GM19238 (cell line): ENCODE results near the gene MYF6.
"Not testable (repeated sequence)": the region's sequence is repeated elsewhere in the genome, so short reads cannot be mapped to it uniquely, and the experiment has no call there.

Source experiments
- DNase-seq: peaks from one replicate; pipeline ENCODE4 v3.0.0; 2011; ENCODE audit warnings: low spot score; ENCODE audit not compliant: insufficient read length

Gene MYF6

DNA sequence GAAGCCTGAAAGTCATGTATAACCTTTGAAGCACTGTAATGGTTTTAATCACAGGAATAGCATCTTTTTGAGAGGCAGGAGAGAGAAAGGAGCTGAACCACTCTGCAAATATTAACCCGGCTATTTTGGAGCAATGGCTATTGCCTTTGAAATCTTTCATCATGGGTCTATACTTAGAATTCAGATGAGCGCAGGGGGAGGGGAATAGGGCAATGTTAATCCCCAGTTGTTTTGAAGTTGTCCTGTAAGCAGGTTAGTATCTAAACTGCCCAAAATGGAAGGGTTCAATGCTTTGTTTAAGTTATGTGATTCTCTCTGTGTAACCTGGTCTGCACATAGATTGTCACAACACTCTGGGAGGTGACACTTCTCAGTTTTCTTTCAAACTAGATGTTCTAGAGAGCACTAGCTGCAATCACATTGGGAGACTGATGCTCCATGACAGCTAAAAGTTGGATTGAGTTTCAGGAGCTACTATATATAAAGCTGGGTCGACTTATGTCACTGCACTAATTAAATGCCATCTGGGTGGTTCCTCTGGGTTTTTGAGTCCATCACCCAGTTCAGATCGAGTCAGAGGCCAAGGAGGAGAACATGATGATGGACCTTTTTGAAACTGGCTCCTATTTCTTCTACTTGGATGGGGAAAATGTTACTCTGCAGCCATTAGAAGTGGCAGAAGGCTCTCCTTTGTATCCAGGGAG is at the start of gene MYF6:
Gene MYF6 (plus strand): TSS at position 509 of the 704 bp plus-strand sequence. CDS start 86 bp downstream, at position 595.
- DNase-seq = no peak

DNA sequence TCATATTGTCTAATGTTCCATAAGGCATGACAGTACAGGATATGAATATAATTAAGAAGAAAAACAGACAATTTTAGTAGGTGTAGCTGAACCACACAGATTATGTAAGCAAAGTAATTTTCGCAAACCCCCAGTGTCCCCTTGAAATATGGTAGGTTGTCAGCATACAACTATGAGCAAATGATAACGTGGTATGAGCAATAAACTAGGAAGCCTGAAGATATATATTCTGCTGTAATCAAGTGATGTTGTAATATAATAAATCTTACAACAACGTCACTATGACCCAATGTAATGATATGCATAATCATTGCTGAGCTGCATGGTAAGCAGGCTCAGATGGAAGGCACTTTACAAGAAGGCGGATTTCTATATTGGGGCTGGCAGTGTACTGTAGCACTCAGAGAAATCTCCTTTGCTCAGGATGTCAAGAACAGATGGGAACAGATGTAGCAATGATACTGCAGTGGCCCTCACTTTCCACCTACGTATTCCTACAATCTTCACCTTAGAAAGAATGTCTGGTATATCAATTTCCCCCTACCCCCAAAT is 47.8 kb upstream of the MYF6 start:
- DNase-seq = no peak

DNA sequence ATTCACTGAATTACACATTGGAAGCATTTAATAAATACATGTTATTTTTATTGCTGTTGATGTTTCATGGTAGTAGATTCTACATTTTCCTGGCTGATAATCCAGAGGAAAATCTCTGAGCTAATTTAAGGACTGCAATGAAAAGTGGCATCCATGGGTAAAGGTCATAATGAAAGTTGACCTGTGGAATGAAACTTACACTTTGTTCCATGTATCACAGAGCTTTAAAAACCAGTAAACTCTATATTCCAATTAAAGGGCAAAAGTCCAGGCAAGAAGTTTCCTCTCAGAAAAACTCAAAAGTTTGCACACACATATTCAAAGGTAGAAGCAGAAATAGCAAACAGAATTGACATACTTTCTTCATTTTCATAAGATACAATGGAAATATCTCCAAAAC is 44.8 kb upstream of the MYF6 start:
- DNase-seq = no peak

DNA sequence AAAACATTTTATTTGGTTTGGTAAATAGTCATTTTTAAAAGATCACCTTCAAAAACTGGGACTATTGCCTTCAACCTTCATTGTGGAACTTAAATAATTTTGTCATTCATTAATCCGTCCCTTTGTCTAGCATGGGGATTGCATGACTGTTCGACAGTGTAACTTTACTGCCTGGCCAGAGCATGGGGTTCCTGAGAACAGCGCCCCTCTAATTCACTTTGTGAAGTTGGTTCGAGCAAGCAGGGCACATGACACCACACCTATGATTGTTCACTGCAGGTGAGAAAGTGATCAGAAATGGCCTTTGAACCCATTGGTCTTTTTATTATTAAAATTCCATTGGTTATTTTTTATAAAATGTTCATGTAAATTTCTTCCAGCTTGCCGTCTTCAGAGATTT is 37.2 kb upstream of the MYF6 start:
- DNase-seq = no peak

DNA sequence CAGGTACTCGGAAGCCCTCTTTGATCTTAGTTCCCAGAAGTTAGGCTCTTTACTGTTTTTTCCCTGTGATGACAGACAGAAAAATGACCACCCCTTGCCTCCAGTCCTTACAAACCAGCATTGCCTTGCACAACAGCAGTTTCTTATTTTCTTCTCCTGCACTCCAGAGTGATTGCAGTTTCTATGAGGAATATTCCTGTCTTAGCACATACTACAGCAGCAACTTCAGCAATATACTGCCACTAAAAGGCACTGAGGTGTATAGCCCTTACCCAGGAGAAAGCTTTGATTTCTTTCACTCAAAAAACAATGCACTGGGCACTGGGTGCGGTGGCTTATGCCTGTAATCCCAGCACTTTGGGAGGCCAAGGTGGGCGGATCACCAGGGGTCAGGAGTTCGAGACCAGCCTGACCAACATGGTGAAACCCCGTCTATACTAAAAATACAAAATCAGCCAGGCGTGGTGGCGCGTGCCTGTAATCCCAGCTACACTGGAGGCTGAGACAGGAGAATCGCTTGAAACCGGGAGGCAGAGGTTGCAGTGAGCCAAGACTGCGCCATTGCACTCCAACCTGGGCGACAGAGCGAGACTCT is 31.3 kb upstream of the MYF6 start:
- DNase-seq = not testable (repeated sequence)

DNA sequence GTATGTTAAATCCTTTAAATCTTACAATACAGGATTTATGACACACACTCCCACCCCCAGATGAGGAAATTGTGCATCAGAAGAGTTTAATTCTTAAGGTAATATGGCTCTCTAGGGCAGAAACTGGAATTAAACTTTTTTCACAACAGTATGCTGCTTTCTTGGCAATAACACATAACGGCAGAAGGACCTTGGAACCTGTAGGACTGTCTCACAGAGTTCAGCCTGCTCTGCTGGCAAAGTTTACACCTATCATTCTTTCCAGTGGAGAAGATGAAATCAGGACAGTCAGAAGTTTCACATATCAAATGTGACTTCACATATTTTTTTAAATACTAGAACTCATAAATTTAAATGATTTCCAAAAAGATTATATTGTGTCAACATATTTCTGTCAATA is 30.6 kb upstream of the MYF6 start:
- DNase-seq = no peak

DNA sequence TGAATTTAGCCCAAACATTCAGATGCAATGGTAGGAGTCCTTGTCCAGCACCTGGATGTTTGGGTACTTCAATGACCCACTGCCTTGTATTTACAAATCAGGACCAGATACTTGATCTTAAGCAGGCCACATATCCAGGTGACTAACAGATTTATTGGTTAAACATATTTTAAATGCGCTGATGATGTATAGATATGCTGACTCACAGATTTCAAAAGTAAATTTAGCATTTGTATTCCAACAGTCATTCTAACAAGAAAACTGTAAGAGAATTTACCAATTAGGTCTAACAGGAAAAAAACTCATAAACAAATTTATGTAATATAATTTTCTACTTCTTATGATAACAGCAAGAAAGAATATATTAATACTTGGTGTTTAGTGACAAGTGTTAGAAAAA is 29.4 kb upstream of the MYF6 start:
- DNase-seq = no peak

DNA sequence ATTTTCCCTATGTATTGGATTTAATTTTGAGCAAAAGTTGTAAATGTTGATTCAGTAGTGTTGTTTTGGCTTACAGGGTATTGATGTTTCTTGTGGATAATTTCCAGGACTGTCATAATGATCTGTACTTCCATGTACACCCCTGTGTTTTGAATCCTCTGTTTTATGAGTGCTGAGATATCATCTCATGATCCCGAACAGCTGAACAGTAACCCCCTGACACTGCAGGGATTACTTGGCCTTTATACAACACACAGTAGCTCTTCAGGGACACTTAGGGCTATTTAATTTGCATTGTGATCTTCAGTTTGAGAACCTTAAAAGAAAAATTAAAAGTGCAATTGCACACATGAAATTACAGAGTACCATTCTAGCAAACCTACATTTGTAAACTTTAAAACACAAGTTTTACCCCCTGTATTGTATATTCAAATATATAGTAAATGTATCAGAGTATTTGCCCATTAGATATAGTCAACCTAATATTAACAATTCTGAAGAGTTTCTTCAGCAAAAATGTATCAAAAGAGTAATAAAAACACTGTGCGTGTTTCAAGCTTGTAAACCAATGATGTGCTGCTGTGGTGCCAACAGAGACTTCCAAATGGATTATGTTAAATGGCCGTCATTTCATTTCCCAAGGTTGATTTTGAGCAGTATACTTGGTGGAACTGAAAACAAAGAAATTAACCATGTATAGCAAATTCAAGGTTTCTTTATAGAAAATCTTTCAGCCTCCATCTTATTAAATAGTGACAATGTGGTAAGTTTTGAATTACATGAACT is 27.9 kb upstream of the MYF6 start:
- no peak for DNase-seq

DNA sequence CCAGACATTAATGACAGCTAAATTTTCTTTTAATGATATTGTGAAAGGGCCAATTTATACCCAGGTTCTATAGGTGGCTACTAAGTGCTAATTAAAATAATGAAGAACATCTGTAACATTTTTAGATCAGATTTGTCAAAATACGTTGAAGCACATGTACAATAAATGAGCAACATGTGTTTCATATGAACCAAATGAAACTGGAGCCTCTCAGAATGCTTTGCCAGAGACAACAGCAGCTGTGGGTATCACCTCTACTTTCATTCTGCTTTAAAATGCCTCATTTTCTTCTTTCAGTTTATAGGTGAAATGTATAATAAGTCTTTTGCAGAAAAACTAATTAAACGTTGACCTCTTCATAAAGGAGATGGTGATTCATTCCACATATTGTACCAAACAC is 26.1 kb upstream of the MYF6 start:
- DNase-seq = no peak

DNA sequence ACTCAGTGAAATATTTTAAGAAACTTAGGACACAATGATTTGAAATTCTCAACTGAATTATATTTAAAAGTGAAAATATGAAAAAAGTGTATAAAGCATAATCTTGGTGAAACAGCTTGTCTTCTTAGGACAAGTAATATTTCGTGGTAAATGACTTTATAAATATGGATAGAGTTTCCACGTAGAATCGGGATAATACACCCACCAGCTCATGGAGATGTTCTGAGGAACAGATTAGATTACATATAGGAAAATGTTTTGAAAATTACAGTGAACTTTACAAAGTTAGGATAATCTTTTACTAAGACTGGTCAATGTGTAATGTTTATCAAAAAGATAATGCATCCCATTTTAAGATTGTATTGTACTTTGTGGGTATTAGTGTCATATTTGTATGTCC is 25.6 kb upstream of the MYF6 start:
- DNase-seq = no peak

DNA sequence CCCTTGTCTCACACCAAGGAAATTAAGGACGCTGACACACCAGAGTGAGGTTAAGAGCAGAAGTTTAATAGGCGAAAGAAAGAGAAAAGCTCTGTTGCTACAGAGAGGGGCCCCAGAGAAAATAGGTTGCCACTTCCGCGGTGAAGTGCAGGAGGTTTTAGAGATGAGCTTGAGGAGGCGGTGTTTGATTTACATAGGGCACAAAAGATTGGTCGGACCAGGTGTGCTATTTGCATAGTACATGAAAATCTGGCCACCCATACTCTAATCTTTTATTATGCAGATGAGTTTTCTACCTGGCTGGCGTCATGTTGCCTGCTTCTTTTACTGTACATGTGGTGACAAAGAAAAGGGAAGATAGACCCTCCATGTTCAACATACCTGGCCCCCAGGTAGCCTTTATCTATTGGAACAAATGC is 23.3 kb upstream of the MYF6 start:
- no peak for DNase-seq

DNA sequence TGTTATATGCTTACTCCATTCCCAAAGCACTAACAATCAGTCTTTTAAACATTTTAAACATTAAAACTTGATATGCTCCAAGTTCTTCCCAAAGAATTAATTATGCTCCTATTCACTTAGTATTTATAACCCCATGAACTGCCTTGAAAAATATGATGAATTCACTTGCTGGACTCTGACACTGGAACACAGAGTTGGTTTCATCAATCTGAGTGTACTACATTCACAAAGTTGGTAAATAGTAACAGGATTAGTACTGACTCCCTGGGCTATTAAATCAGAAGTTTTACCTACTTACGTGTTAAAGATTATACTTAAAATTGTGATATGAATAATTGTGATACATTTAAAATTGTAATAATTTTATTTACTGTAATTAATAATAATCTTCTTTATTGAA is 17.3 kb upstream of the MYF6 start:
- no peak for DNase-seq

DNA sequence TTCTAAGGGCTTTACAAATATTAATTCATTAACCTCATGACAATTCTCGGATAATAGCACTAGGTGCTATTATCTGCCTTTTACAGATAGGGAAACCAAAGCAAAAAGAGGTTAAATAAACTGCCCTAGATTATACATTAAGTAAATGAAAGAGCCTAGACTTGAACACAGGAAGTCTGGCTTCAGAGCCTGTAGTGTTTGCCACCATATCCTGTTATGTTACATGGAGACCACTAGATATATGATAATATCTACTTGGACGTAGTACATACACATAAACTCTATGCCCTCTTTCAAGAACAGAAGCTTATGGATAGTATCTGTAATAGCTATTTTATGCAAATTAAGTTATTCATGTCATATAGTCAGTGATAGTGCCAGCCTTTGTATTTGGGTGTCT is 16.9 kb upstream of the MYF6 start:
- no peak for DNase-seq

DNA sequence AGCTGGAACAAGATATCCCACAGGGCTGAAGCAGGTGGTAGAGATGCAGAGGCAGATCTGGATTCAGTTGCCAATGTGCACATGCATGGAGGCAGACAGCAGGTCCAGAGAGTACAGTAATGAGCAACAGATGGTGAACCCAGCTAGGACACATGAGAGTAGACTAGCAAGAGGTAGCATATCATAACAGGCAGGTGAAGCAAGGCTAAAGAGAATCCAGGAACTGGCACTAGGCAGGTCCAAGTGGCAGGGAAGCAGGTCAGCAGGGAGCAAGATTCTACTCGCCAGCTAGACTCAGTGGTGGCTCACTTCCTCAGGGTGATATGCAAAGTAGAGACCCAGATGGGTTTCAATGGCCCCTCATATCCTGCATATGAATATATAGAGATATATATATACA is 15.3 kb upstream of the MYF6 start:
- no peak for DNase-seq

DNA sequence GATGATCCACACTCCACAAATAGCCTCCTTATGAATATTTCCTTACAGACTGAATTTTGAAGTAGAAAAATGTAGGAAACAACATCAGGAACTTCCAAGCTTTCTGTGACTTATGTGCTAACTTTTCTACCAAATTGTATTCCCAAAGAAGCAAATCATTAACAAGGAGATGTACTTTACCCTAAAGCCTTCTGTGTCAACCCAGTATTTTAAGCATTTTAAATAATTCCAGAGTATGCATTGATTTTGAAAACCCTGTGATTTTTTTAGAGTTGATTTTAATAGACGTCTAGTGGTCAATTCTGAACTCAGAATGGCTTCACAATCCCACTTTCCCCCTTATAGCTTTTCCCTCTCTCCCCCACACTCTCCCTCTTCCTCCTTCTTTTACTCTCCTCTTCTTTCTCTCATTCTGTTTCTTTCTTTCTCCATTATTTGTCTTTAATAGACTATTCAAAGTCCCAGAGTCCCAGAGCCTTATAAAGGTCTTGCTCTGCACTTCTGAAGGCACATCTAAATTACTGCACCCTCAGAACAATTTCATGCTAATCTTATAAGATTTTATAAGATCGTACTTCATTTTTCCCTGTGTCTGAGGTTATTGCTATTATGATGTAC is 10.1 kb upstream of the MYF6 start:
- DNase-seq = no peak

DNA sequence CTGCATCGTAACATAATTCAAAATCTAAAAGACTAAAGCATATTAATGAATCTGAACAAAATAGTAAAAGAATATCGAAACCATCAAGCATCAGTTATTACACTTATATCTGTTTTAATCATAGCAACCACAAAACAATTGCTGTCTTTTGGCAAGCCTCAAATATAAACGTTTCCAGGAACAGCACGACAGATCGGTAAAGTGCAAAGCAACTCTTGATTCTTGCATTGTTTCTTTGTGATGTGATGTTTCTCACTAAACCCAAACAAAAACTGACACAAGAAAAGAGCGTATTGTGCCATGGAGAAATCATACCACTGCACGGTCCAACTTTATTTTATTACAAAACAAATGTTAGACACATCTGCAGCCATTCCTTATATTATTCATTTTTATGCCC is 9.2 kb upstream of the MYF6 start:
- DNase-seq = no peak

DNA sequence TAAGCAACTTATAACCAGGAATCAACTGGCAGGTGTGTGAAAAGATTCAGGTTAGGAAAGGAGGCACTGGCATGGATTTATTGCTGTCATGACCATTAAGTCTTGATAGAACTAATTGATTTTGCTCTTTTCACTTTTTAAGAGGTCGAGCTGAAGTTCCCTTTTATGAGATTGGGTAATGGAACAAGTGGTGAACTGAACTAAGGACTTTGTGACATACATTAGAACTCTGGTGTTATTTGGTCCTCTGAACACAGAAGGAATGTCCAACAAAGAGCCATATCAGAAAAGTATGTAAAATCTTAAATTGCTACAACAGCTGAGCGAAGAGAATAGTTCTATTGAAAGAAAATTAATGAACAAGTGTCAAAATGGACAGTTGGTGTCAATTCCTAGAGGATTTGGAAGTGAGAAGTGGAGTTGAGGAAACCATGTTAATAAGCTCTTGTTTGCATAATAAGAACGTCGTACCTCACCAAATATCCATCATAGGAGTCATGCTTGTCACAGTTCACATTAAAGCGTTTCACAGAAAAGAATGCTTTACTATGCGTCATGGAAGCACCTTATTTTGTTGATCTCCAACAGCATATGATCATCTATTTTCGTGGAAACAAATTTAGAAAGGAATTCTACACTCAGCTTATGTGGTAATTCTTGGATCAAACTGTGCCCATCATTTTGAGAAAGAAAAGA is 8.4 kb upstream of the MYF6 start:
- no peak for DNase-seq

DNA sequence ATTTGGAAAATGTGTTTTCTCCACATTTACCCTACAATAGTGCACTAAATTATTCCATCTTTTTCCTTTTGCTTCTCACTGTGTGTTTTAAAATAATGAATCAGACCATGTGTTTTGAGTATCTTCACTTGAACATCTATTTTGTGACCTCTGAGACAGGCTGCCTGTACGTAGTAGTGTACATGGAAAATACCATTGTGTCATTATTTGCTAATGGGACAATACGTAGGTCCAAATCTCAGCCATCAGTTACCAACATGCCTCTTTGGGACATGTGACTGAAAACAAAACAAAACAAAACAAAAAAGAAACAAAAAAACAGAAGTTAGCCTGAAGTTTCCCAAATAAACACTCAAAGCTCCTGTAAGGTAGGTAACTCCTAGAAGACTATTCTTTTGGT is 7.1 kb upstream of the MYF6 start:
- DNase-seq = no peak

DNA sequence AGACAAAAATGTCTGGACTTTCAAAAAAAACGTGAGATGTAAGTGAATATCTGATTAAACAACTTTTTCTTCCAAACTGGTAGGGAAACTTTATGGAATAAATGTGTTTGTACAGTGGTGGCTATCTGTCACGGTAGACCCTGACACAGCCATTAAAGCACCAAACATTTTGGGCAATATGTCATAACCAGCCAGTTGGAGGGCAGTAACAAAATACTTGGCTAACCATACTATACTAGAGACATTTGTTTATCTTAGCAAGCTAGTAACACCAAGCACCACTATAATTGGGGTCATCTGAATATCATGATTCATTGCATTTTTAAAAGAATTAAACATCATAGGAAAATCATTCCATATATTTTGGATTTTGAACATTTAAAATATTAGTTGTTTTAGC is 6.0 kb upstream of the MYF6 start:
- DNase-seq = no peak

DNA sequence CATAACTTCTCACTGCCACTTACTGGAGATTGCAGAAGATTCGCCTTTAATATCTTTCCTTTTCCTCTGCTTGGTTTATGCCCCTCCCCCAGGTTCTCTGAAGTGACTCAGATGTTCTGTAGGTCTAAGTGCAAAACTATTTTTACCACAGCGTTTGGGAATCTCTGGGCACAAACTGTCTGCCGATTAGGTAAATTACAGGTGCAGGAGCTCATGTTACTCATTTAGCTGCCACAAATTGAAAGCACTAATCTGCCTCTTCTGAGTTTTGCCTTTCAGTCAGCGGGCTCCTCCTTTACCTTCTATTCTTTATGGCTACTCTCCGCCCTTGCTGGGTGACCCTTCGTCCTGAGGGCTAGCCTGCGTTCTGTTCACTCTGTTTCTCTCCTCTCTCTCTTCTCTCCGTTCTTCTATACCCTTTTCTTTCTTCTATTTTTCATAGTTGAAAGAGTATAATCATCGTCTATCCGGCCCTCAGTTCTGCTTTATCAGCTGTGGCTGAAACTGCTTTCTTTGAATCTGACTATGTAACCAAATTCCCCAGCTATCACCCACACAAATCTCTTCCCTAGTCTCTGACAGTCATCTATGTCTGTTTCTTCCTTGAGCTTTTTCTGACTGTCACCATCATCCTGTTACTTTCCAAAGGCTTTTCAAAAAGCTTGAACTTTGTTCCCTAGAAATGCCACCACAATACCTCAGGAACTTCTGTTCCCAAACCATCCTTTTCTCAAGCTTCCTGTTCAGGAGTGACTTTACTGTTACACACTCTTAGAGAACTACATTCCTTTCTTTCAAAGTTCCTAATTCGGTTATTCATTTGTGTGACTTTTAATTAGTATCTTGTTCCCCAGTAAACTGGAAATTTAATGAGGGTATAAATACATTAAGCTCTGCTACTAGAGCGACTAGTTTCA is 4.3 kb upstream of the MYF6 start:
- DNase-seq = no peak
